ENCODE results near the gene JPT2. TPM values are rescaled to one million over a fixed set of nuclear protein-coding genes. Genes with fewer than 3 reads are reported as not detected.
A peak's percentile ranks its signal among the peaks of the same experiment; 100 is the strongest.

JPT2 gene
- total RNA-seq, 1 donor from 2014 or later: 132 TPM

- H3K4me3 Mint-ChIP-seq: no peak overlapping the region
- no peak for TF ChIP-seq CTCF (conservative IDR thresholded peaks at IDR 0.05)
- H3K4me1 Mint-ChIP-seq (ENCODE audit: unreplicated experiment): peaks cover 7% of the 10 kb centered on the region
- H3K36me3 Mint-ChIP-seq: peaks cover 13% of the 10 kb centered on the region
- no peaks in the 10 kb centered on the region for H3K9me3 Mint-ChIP-seq
- no peaks in the 10 kb centered on the region for H3K27me3 Mint-ChIP-seq
- DNase-seq (ENCODE audit: extremely low spot score, unreplicated experiment): no peak
- no peak overlapping the region for H3K27ac Mint-ChIP-seq
Measured at GRCh38 chr16:1674751-1675664, 3.1 kb upstream of the JPT2 start.

GRCh38 chr16:1676661-1677060, 1.4 kb upstream of the JPT2 start:
- Mint-ChIP-seq H3K9me3 (no peaks in the 10 kb centered on the region), H3K4me1 (ENCODE audit: unreplicated experiment) (peaks cover 18% of the 10 kb centered on the region), H3K27ac (peak overlapping the region; percentile 79), H3K36me3 (peaks cover 15% of the 10 kb centered on the region), H3K4me3 (peak overlapping the region; percentile 79), H3K27me3 (no peaks in the 10 kb centered on the region)
- no peak for TF ChIP-seq CTCF (conservative IDR thresholded peaks at IDR 0.05)
- DNase-seq (ENCODE audit: extremely low spot score, unreplicated experiment): no peak

GRCh38 chr16:1677339-1677738, 740 bp upstream of the JPT2 start:
- no peak for TF ChIP-seq CTCF (conservative IDR thresholded peaks at IDR 0.05)
- H3K4me3 Mint-ChIP-seq: peak overlapping the region; percentile 79
- H3K4me1 Mint-ChIP-seq (ENCODE audit: unreplicated experiment): peaks cover 18% of the 10 kb centered on the region
- no peak for DNase-seq (ENCODE audit: extremely low spot score, unreplicated experiment)
- H3K27me3 Mint-ChIP-seq: no peaks in the 10 kb centered on the region
- H3K36me3 Mint-ChIP-seq: peaks cover 8% of the 10 kb centered on the region
- peak overlapping the region; percentile 79 for H3K27ac Mint-ChIP-seq
- H3K9me3 Mint-ChIP-seq: no peaks in the 10 kb centered on the region

- H3K27me3 Mint-ChIP-seq: no peaks in the 10 kb centered on the region
- H3K36me3 Mint-ChIP-seq: peaks cover 11% of the 10 kb centered on the region
- H3K27ac Mint-ChIP-seq: peak overlapping the region; percentile 89
- no peaks in the 10 kb centered on the region for H3K9me3 Mint-ChIP-seq
- DNase-seq (ENCODE audit: extremely low spot score, unreplicated experiment): no peak
- peaks cover 19% of the 10 kb centered on the region for H3K4me1 Mint-ChIP-seq (ENCODE audit: unreplicated experiment)
- peak overlapping the region; percentile 92 for H3K4me3 Mint-ChIP-seq
- TF ChIP-seq CTCF (conservative IDR thresholded peaks at IDR 0.05): no peak
Measured at GRCh38 chr16:1678500-1679098, 520 bp downstream of the JPT2 start.

GRCh38 chr16:1680361-1680760, 2.3 kb downstream of the JPT2 start:
- Mint-ChIP-seq H3K27ac (peak overlapping the region; percentile 65), H3K4me1 (ENCODE audit: unreplicated experiment) (peaks cover 22% of the 10 kb centered on the region), H3K4me3 (peak overlapping the region; percentile 74), H3K36me3 (peaks cover 14% of the 10 kb centered on the region), H3K9me3 (no peaks in the 10 kb centered on the region), H3K27me3 (no peaks in the 10 kb centered on the region)
- TF ChIP-seq CTCF (conservative IDR thresholded peaks at IDR 0.05): no peak
- no peak for DNase-seq (ENCODE audit: extremely low spot score, unreplicated experiment)
